GM18873 (cell line): ENCODE measurements around the gene CACHD1.

Source experiments
- ATAC-seq: cut with Tn5 transposase; IDR thresholded peaks from one replicate; pipeline ENCODE4 v1.9.1; 2021; ENCODE audit warnings: mild to moderate bottlenecking, moderate library complexity, moderate number of reproducible peaks; ENCODE audit not compliant: unreplicated experiment, low FRiP score

The CACHD1 gene

GRCh38 chr1:64469977-64470664, at the start of gene CACHD1:
CACHD1 (plus strand) TSS chr1:64470129; CDS start chr1:64470745, 616 bp downstream.
- no peak for ATAC-seq

- no peak for ATAC-seq
These were observed 48.6 kb upstream of the CACHD1 start for GRCh38 chr1:64421377-64421776.

GRCh38 chr1:64423526-64423925, 46.4 kb upstream of the CACHD1 start:
- ATAC-seq = no peak

- no peak for ATAC-seq
These were observed 45.5 kb upstream of the CACHD1 start for GRCh38 chr1:64424412-64424811.

GRCh38 chr1:64425521-64425920, 44.4 kb upstream of the CACHD1 start:
- ATAC-seq = no peak

GRCh38 chr1:64426681-64427080, 43.2 kb upstream of the CACHD1 start:
- ATAC-seq = no peak

- no peak for ATAC-seq
These were observed 42.0 kb upstream of the CACHD1 start for GRCh38 chr1:64427879-64428278.

GRCh38 chr1:64433308-64433707, 36.6 kb upstream of the CACHD1 start:
- no peak for ATAC-seq

- no peak for ATAC-seq
These were observed 36.2 kb upstream of the CACHD1 start for GRCh38 chr1:64433747-64434146.

GRCh38 chr1:64435000-64435399, 34.9 kb upstream of the CACHD1 start:
- no peak for ATAC-seq

- ATAC-seq = no peak
These were observed 32.5 kb upstream of the CACHD1 start for GRCh38 chr1:64437453-64437852.

GRCh38 chr1:64440183-64440826, 29.6 kb upstream of the CACHD1 start:
- no peak for ATAC-seq

- no peak for ATAC-seq
These were observed 18.5 kb upstream of the CACHD1 start for GRCh38 chr1:64451440-64451839.

GRCh38 chr1:64453688-64454087, 16.2 kb upstream of the CACHD1 start:
- ATAC-seq = no peak

GRCh38 chr1:64458915-64459314, 11.0 kb upstream of the CACHD1 start:
- ATAC-seq = no peak

- ATAC-seq = no peak
These were observed 10.2 kb upstream of the CACHD1 start for GRCh38 chr1:64459743-64460142.

GRCh38 chr1:64466033-64466432, 3.9 kb upstream of the CACHD1 start:
- no peak for ATAC-seq

GRCh38 chr1:64469116-64469976, 583 bp upstream of the CACHD1 start:
- ATAC-seq = no peak

- ATAC-seq = no peak
These were observed 812 bp downstream of the CACHD1 start for GRCh38 chr1:64470665-64471217.

GRCh38 chr1:64471218-64472039, 1.5 kb downstream of the CACHD1 start:
- ATAC-seq = no peak
